Adrenal gland (tissue), 5 donors: ENCODE measurements around the gene ATP13A5.

Source experiments
- CTCF ChIP-seq, 6 experiments: fragments of 450-650 bp in 4 of 6; fragments of 200-600 bp in 2 of 6; sonication (generic) in 1 of 6; IDR thresholded peaks; 1 replicate in 5 of 6; 2 replicates in 1 of 6; pipeline versions ENCODE4 v1.5.1 to v1.8.0; 2016 to 2021; ENCODE audit warnings: antibody characterized with exemption in 6 of 6, mild to moderate bottlenecking in 2 of 6, moderate library complexity in 1 of 6
- POLR2A ChIP-seq, 2 donors: fragments of 450-650 bp; IDR thresholded peaks; one replicate each; pipeline ENCODE4 v1.6.1; 2017; ENCODE audit warnings: antibody characterized with exemption in 2 of 2, mild to moderate bottlenecking in 2 of 2, moderate library complexity in 1 of 2
- donor health status: DM: no; HTN: no; CAD: no.

GRCh38 chr3:193236599-193236998 is 142.0 kb downstream of the ATP13A5 start:
- TF ChIP-seq POLR2A (IDR thresholded peaks at IDR 0.05) (no peak), CTCF (IDR thresholded peaks at IDR 0.05) (no peak)
